Measurements from ENCODE around the gene MAP6D1. TPM values are rescaled to one million over a fixed set of nuclear protein-coding genes. Genes with fewer than 3 reads are reported as not detected.

MAP6D1 gene
- total RNA-seq, 1 donor = 3.5 TPM

DNA sequence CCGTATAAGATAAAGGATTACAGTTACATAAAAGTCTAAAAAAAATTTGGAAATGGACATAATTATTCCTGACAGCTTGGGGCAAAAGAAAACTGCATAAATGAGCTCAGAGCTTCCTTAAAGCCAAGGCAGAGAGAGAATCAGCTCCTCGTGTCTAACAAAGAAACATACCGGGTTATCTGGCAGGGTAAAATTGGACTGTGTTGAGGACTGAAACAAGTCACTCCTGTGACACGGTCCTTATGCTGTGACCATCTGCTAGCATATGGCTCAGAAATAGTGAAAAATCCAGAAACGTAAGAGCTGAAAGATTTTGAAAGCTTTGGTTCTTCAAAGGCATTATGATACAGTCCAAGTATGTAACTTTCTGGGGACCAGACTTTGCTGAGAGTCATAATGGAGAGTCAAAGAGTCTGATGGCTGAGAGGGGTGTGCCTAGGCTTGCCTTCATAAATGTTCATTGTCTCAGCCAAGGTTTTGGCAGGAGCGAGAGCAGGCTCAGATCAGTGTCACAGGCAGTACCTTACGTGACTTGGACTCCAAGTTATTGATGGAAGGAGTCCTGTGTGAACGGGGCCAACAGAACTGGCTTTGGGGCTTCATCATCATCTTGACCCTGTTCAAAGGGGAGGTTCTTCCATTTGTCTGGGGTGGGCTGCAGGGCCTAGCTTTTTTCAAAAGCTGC, 12.5 kb downstream of the MAP6D1 start:
- no peak overlapping the region for H3K4me3 ChIP-seq (ENCODE audit: low read depth, low read length)
- no peak for DNase-seq (ENCODE audit: low read depth)
- TF ChIP-seq, protein P1, sequence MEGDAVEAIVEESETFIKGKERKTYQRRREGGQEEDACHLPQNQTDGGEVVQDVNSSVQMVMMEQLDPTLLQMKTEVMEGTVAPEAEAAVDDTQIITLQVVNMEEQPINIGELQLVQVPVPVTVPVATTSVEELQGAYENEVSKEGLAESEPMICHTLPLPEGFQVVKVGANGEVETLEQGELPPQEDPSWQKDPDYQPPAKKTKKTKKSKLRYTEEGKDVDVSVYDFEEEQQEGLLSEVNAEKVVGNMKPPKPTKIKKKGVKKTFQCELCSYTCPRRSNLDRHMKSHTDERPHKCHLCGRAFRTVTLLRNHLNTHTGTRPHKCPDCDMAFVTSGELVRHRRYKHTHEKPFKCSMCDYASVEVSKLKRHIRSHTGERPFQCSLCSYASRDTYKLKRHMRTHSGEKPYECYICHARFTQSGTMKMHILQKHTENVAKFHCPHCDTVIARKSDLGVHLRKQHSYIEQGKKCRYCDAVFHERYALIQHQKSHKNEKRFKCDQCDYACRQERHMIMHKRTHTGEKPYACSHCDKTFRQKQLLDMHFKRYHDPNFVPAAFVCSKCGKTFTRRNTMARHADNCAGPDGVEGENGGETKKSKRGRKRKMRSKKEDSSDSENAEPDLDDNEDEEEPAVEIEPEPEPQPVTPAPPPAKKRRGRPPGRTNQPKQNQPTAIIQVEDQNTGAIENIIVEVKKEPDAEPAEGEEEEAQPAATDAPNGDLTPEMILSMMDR (IDR thresholded peaks at IDR 0.05; ENCODE audit: insufficient read depth, low read depth, low read length) = no peak

DNA sequence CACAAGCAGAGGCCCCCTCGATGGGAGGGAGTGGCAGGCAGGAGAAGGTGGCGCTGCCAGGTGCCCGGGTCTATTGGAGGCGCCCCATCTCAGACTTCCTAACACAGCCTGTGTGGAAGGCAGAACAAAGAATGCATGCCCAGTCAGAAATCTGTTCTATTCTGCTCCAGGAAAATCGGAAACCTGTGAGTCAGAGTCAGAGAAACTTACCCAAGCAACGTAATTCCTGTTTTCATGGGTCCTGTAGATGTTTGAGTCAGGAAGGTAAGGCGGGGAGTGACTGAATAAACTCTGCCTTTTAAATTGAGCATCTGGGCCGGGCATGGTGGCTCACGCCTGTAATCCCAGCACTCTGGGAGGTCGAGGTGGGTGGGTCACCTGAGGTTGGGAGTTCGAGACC, 13.7 kb downstream of the MAP6D1 start:
- no peak overlapping the region for H3K4me3 ChIP-seq (ENCODE audit: low read depth, low read length)
- no peak for DNase-seq (ENCODE audit: low read depth)
- TF ChIP-seq, protein P1 (IDR thresholded peaks at IDR 0.05; ENCODE audit: insufficient read depth, low read depth, low read length) = no peak

DNA sequence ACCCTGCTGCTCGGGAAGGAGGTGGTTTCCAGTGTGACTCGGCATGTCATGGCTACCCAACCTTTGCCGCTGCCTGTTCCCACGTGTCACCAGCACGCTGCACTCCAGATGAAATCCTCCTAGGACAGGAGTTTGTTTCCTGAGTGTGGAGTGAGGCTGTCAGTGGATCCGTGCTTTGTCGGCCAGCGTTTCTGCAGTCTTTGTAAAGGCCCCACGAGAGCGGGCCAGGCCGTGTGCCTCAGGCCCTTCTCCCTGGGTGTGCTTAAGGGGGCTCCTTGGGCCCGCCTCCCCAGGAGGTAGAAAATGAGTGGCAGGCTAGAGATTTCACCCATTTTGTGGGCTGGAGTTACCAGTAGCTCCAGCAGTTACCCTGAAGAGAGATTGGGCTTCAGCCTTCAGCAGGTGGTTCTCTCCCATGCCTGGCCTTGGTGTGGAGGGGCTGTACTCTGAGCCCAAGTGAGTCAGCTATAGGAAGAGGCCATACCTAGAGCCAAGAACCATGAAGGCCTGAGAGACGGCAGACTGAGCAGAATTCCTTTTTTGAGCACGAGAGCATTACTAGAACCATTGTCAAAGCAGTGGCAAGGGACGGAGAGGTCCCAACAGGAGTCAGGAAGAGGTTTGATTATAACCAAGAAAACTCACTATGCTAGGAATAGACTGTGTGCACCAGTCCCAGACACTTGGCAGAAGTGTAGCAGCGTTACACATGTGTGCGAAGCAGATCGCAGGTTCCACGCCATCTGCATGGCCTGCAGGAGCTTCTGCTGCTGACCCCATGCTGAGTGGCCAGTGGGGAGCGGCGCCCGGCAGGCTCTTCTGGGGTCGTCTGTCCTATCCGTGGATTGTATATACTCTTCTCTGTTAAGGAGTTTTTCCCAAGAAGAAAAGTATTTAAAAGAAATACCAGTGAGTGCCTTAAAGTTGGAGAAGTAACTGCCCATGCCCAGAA, 14.5 kb downstream of the MAP6D1 start:
- DNase-seq (ENCODE audit: low read depth) = no peak
- TF ChIP-seq, protein P1 (IDR thresholded peaks at IDR 0.05; ENCODE audit: insufficient read depth, low read depth, low read length) = no peak
- no peak overlapping the region for H3K4me3 ChIP-seq (ENCODE audit: low read depth, low read length)

- TF ChIP-seq, protein P1 (IDR thresholded peaks at IDR 0.05; ENCODE audit: insufficient read depth, low read depth, low read length) = no peak
- no peak for DNase-seq (ENCODE audit: low read depth)
- no peak overlapping the region for H3K4me3 ChIP-seq (ENCODE audit: low read depth, low read length)
These were observed 16.1 kb downstream of the MAP6D1 start for GRCh38 chr3:183809270-183809669.

DNA sequence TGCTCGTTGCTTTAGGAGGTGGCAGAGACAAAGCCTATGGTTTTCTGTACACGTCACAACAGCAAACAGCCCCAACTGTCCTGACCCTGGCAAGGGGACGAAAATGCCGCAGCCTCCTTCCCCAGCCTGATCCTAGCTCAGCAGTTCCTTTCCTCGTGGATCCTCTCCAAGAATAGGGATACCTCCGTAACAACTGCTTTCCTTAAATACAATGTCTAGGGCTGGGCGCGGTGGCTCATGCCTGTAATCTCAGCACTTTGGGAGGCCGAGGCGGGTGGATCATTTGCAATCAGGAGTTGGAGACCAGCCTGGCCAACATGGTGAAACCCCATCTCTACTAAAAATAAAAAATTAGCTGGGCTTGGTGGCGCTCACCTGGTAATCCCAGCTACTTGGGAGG, 17.0 kb downstream of the MAP6D1 start:
- no peak for DNase-seq (ENCODE audit: low read depth)
- no peak overlapping the region for H3K4me3 ChIP-seq (ENCODE audit: low read depth, low read length)
- TF ChIP-seq, protein P1 (IDR thresholded peaks at IDR 0.05; ENCODE audit: insufficient read depth, low read depth, low read length) = no peak

DNA sequence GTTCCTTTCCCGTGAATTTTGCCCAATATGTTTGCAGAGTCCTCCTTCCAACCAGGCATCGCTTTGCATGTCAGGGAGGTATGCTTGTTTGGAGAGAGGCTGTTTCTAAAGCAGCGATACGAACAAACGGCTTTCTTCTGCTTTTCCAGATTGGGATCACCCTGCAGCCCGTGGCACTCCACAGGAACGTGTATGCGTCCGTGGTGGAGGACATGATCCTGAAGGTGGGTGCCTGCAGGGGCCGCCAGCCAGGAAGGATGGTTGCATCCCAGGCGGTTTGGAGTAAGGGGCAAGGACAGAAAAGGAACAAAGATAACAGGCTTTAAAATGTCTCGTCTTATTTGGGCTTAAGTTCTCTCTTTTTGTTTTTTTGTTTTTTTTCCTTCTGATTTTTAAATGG, 17.5 kb downstream of the MAP6D1 start:
- H3K4me3 ChIP-seq (ENCODE audit: low read depth, low read length) = no peak overlapping the region
- TF ChIP-seq, protein P1 (IDR thresholded peaks at IDR 0.05; ENCODE audit: insufficient read depth, low read depth, low read length) = no peak
- DNase-seq (ENCODE audit: low read depth) = no peak
